Dedifferentiated amniotic fluid mesenchymal stem cell (primary cell): ENCODE measurements around the gene CD1B.
"Not testable (repeated sequence)": the region's sequence is repeated elsewhere in the genome, so short reads cannot be mapped to it uniquely, and the experiment has no call there.

Source experiments
- DNase-seq: peaks from one replicate; pipeline ENCODE4 v3.0.0-alpha.2; 2016; ENCODE audit errors: extremely low spot score

The CD1B gene

DNA sequence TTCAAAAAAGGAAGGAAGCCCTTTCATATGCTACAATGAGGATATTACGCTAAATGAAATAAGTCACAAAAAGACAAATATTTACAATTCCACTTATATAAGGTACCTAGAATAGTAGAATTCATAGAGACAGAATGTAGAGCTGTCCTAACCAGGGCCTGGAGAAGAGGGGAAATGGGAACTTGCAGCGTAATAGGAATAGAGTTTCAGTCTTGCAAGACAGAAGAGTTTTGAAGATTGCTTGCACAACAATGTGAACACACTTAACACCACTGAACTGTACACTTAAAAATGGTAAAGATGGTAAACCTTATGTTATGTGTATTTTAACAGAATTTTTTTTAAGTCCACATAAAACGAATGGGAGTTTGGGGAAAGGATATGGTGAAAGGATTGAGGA, 2.9 kb downstream of the CD1B start:
- DNase-seq = no peak

DNA sequence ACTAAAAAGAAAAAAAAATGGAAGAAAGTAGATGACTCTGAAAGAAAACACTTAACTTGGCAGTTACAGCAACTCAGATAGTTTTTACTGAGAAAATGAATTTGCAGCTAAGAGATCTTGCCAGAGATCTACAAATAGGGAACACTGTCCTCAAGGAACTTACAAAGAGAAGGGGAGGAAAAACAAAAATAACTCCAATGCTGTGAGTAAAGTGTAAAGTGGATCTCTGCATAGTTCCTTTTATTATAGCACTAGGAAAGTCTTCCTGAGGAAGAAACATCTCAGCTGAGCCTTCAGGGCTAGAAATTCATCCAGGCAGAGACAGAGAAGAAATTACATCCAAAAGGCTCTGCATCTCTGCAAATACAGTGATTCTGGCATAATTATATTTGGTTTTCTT, 3.9 kb downstream of the CD1B start:
- DNase-seq = no peak

DNA sequence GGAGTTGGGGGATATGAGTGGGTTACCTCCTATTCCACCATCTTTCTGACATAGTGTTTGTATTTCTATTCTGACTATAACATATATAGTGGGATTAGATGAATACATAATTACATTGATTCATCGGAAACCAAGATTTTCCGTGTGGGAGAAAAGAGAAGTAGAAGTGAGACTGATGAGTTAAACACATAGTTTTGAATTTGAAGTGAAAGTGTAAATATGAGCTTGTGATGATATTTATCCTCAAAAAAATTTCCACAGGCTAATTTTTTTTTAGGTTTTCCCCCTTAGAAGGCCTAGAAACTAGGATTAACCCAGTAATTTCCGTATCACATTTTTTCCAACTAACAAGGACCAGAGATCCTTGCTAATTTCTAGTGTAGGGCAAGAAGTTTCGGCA, 6.9 kb downstream of the CD1B start:
- no peak for DNase-seq

DNA sequence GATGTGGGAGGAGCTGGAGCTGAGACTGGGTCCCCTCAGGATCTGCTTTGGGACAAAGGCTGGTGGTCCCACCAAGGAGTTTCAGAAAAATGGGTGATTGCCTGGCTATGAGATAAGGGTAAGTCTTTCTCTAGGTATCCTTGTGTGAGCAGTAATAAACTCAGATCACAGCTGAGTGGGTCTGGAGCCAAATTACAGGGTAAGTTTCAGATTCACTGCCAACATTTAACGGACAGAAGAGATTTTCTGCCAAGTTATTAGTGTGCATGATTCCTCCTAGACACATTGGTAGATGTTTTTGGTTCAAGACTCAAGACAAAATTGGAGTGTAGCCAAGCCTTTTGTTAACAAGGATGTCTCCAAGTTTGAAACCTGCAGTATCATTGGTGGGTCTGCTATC, 7.5 kb downstream of the CD1B start:
- DNase-seq = no peak

DNA sequence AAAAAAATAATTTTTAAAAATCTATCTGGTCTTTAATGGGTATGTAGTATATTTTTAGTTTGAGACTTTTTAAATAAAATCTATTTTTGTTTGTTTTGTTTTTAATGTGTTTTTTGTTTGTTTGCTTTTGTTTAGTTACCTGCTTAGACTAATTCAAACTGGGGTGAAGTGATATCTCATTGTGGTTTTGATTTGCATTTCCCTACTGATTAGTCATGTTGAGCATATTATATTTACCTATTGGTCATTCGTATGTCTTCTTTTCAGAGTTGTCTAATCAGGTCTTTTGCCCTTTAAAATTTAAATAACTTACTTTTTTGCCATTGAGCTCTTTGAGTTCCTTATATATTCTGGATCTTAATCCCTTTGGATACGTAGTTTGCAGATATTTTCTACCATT, 20.3 kb downstream of the CD1B start:
- DNase-seq = no peak

DNA sequence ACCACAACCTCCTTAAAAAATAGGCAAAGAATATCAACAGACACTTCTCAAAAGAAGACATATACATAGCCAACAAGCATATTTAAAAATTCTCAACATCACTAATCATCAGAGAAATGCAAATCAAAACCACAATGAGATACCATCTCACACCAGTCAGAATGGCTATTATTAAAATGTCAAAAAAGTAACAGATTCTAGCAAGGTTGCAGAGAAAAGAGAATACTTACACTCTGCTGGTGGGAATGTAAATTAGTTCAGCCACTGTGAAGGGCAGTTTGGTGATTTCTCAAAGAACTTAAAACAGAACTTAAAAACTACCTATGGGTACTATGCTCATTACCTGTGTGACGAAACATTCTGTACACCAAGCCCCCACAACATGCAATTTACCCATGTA, 20.7 kb downstream of the CD1B start:
- no peak for DNase-seq

DNA sequence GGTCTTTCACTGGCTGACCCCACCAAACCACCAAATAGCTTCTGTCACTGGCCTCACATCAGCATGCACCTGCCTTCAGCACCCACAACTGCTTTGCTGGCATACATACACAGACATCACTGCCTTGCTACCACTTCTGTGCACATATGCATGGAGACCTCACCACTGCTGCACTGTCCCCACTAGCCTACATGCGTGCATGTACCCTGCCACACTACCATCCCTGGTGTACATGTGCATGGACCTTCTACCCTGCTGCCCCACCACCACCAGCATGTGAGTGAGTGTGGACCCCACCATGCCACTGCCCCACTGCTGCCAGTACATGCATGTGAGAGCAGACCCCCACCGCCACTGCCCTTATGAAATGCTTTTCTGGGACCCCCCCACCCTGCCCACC, 35.5 kb downstream of the CD1B start:
- no peak for DNase-seq

DNA sequence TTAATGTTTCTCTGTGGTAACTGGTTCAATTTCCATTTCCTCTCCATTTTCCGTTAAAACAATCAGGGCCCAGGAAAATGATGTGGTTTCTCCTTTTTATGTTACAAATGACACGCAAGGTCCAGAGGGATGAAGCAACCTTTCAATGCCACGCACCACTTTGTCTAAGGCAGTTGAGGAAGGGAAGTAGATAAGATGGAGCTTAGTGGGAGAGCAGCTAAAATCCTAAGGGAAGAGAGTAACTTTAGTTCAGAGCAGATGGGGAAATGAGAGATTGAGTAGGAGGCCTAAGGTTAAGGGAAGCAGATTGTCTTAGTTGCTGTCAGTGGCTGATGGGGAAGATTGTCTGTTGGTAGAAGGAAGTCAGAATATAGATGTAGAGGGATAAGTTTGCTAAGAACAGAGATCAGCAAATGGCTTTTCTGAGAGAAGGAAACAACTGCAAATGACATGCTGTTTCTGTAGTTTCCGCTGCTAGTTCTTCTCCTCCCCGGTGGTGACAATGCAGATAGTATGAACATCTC, 40.9 kb downstream of the CD1B start:
- no peak for DNase-seq

DNA sequence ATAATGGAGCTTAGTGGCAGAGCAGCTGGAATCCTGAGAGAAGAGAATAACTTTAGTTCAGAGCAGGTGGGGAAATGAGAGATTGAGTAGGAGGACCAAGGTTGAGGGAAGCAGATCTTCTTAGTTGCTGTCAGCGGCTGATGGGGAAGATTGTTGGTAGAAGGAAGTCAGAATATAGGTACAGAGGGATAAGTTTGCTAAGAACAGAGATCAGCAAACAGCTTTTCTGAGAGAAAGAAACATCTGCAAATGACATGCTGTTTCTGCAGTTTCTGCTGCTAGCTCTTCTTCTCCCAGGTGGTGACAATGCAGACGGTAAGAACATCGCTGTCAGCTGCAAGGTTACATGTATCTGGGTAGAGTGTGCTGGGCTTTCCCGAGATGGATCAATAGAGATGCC, 41.5 kb downstream of the CD1B start, which contains the start of gene CD1C:
TSS of gene CD1C (plus strand) at position 113 of the 400 bp plus-strand sequence. CDS start at position 255, 142 bp downstream.
- no peak for DNase-seq

DNA sequence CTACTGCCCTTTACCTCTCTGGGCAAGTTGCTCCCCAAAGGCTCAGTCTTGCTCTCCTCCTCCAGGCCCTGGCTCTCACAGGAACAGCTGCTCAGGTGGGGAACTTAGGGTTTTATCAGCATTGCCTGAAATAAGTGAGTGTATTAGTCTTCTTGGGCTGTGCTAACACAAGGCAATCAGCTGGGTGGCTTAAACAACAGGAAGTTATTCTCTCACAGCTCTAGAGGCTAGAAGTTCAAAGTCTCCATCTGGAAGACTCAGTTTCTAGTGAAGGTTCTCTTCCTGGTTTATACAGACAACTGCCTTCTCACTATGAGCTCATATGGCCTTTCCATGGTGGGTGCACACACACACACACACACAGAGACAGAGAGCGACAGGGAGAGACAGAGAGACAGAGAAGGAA, 44.4 kb downstream of the CD1B start:
- DNase-seq = no peak

DNA sequence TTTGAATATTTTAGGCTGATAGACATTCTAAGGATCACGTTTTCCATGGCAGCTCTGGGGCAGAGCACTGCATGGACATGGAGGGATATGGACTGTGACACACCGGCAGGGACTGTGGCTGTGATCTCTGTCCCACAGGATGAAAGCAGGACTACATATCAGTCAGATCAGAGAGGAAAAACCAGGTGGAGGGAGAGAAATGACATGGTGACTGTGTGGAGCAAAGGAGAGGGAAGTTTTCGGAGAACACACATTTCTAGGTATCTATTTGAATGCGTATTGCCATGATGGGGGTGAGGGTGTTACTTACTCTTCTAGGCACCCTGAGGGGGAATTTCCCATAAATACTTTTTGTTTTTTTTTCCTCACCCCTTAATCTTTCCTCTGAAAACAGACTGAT, 44.8 kb downstream of the CD1B start:
- DNase-seq = no peak

DNA sequence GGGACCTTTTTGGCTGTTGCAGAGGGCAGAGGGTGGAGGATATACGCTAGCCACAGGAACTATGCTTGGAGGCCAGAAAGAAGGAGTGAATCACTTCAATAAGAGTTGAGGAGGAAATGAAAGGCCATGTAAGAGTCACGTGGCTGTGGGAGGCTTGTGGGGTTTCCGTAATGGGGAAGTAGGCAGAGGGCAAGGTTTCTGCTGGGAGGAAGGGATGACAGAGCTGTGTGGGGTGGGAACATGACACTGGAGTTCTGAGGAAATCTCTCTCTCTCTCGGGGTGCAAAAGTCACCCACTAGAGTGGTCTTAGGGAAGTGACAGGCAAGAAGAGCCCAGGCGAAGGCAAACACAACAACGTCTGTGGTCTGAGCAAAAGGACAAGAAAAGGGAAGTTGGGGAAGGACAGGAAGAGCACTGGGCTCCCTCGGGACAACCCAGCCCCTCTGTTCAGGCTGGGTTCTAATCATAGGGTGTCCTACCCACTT, 45.5 kb downstream of the CD1B start:
- no peak for DNase-seq

DNA sequence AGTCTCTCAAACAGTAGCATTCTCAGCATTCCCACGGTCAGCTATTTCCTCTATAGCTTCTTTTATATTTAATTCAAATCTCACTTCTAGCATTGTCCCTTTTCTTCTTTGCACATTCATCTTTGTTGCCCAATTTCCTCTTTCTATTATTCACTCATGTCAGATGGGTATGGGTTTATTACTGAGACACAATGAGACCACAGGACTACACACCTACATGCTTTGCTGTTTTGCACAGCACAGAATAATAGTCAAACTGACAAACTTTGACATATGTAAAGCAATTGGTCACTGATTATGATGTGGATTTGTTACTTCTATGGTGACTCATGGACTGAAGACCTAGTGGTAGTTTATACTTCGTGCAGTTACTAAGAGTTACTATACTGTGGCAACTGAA, 47.4 kb downstream of the CD1B start:
- DNase-seq = no peak

DNA sequence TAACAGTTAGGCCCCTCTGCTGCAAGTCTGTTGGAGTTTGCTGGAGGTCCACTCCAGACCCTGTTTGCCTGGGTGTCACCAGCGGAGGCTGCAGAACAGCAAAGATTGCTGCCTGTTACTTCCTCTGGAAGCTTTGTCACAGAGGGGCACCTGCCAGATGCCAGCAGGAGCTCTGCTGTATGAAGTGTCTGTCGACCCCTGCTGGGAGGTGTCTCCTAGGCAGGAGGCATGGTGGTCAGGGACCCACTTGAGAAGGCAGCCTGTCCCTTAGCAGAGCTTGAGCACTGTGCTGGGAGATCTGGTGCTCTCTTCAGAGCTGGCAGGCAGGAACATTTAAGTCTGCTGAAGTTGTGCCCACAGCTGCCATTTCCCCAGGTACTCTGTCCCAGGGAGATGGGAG, 48.9 kb downstream of the CD1B start:
- not testable (repeated sequence) for DNase-seq
